GM12892 (cell line): ENCODE results near the gene RBFOX1.

ENCODE experiments used
- POLR2A ChIP-seq: IDR thresholded peaks from 2 replicates; pipeline ENCODE4 v1.6.1; 2011; ENCODE audit warnings: low read depth, low read length, control low read depth
- POLR2AphosphoS5 ChIP-seq: IDR thresholded peaks from 2 replicates; pipeline ENCODE4 v1.6.1; 2011; ENCODE audit warnings: low read depth, low read length, control low read depth
- TAF1 ChIP-seq: IDR thresholded peaks from 2 replicates; pipeline ENCODE4 v1.6.1; 2011; ENCODE audit warnings: low read depth, mild to moderate bottlenecking, control low read depth, low read length, borderline replicate concordance

DNA sequence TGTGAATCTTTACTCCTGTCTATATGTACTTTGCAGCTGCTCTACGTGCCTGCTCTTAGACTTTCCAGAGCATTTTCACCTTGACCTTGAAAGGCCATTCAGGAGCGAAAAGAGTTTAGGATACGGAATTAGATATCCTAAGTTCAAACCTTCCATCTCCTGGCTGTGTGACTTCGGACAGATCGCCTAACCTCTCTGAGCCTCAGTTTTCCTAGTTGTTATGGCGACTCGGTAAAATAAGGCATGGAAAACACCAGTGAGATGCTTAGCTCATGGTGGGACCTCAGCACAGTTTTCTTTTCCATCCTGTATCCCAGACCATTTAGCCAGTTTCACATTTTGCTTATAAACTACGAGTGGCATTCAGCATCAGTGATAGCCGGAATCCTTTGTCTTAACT is 233.7 kb downstream of the RBFOX1 start:
- TF ChIP-seq POLR2AphosphoS5 (no peak), POLR2A (no peak), TAF1 (no peak)
